Nephron progenitor cell (in vitro differentiated cells): Measurements from ENCODE around the gene POU2AF1.

Experiments
- DNase-seq: peaks from one replicate; pipeline ENCODE4 v3.0.0; 2021
- H3K27ac Mint-ChIP-seq: 2 replicates; pipeline ENCODE4 v1.8.0; 2021; ENCODE audit warnings: mild to moderate bottlenecking, moderate library complexity, mixed read lengths
- H3K27me3 Mint-ChIP-seq: 2 replicates; pipeline ENCODE4 v1.8.0; 2021; ENCODE audit warnings: mild to moderate bottlenecking, low read depth, mixed read lengths; ENCODE audit not compliant: poor library complexity
- H3K36me3 Mint-ChIP-seq: 2 replicates; pipeline ENCODE4 v1.8.0; 2021; ENCODE audit warnings: low read depth, mixed read lengths
- H3K4me1 Mint-ChIP-seq: 2 replicates; pipeline ENCODE4 v1.8.0; 2021; ENCODE audit warnings: mixed read lengths
- H3K4me3 Mint-ChIP-seq: 2 replicates; pipeline ENCODE4 v1.8.0; 2021; ENCODE audit warnings: mild to moderate bottlenecking, moderate library complexity, mixed read lengths
- H3K9me3 Mint-ChIP-seq: 2 replicates; pipeline ENCODE4 v1.8.0; 2021; ENCODE audit warnings: mild to moderate bottlenecking, moderate library complexity, mixed read lengths
- CTCF ChIP-seq: fragments of 200-600 bp; sonication (generic); IDR thresholded peaks from 2 replicates; pipeline ENCODE4 v1.5.0; 2021; ENCODE audit warnings: antibody characterized with exemption

The POU2AF1 gene

DNA sequence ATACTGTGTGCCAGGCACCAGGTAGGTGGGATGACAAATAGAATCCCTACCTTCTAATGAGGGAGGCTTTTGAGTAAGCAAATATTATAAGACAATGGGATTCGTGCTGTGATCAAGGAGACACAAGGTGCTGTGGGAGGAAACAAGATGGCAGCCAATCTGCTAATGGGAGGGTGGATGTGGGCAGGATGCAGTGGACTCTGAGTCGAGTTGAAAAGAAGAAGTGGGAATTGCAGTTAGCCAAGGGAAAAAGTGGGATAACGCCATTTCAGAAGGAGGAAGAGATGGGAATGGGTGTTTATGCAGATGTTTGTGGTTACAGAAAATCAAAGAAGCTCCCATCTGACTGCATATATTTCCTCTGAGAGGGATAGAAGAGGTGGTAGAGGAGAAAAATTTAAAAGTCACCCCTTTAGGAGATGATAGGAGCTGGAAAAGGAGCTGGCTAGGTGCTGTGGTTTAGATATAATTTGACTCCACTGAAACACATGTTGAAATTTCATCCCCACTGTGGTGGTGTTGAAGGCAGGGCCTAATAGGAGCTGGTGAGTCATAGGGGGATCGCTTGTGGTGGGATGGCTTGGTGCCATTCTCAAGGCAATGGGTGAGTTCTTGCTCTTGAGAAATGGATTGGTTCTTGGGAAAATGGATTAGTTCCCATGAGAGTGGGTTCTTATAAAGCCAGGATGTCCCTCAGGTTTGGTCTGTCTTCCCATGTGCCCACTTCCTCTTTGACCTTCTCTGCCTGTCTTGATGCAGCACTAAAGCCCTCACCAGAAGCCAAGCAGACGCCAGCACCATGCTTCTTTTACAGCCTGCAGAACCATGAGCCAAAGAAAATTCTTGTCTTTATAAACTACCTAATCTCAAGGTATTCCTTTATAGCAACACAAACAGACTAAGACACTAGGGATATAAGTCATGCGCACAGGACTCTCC is 30.0 kb upstream of the POU2AF1 start:
- Mint-ChIP-seq H3K27ac (no peak overlapping the region), H3K36me3 (no peaks in the 10 kb centered on the region), H3K4me1 (peaks cover 8% of the 10 kb centered on the region), H3K27me3 (peaks cover 6% of the 10 kb centered on the region), H3K4me3 (no peak overlapping the region), H3K9me3 (peaks cover 4% of the 10 kb centered on the region)
- TF ChIP-seq CTCF, result no peak
- DNase-seq, result no peak

GRCh38 chr11:111407652-111408051 is 28.6 kb upstream of the POU2AF1 start:
- no peak overlapping the region for H3K27ac Mint-ChIP-seq
- peaks cover 15% of the 10 kb centered on the region for H3K4me1 Mint-ChIP-seq
- H3K4me3 Mint-ChIP-seq, result no peak overlapping the region
- TF ChIP-seq CTCF, result no peak
- H3K9me3 Mint-ChIP-seq, result peaks cover 10% of the 10 kb centered on the region
- H3K27me3 Mint-ChIP-seq, result peaks cover 8% of the 10 kb centered on the region
- DNase-seq, result no peak
- H3K36me3 Mint-ChIP-seq, result no peaks in the 10 kb centered on the region

GRCh38 chr11:111406589-111406988 is 27.5 kb upstream of the POU2AF1 start:
- peaks cover 15% of the 10 kb centered on the region for H3K4me1 Mint-ChIP-seq
- no peak overlapping the region for H3K27ac Mint-ChIP-seq
- DNase-seq, result no peak
- peaks cover 10% of the 10 kb centered on the region for H3K9me3 Mint-ChIP-seq
- H3K27me3 Mint-ChIP-seq, result peaks cover 8% of the 10 kb centered on the region
- no peak for TF ChIP-seq CTCF
- H3K36me3 Mint-ChIP-seq, result no peaks in the 10 kb centered on the region
- no peak overlapping the region for H3K4me3 Mint-ChIP-seq

DNA sequence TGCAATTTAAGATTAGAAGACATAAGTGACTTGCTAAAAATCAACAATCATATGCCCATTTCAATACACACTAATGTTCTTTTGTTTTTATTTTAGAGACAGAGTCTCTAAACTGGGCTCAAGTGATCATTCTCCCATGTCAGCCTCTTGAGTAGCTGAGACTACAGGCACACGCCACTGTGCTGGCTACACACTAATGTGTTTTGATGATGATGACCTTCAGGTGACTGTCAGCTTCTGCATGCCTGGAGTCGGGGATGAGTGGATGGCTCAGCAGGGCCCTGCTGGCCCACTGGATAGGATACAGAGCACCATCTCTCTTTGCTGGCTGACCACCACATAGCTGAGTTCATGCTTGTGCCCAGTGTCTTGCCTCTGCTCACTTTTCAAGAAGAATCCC is 27.0 kb upstream of the POU2AF1 start:
- H3K36me3 Mint-ChIP-seq, result no peaks in the 10 kb centered on the region
- H3K4me3 Mint-ChIP-seq, result no peak overlapping the region
- no peak for TF ChIP-seq CTCF
- DNase-seq, result no peak
- no peak overlapping the region for H3K27ac Mint-ChIP-seq
- peaks cover 10% of the 10 kb centered on the region for H3K9me3 Mint-ChIP-seq
- peaks cover 10% of the 10 kb centered on the region for H3K4me1 Mint-ChIP-seq
- peaks cover 8% of the 10 kb centered on the region for H3K27me3 Mint-ChIP-seq

DNA sequence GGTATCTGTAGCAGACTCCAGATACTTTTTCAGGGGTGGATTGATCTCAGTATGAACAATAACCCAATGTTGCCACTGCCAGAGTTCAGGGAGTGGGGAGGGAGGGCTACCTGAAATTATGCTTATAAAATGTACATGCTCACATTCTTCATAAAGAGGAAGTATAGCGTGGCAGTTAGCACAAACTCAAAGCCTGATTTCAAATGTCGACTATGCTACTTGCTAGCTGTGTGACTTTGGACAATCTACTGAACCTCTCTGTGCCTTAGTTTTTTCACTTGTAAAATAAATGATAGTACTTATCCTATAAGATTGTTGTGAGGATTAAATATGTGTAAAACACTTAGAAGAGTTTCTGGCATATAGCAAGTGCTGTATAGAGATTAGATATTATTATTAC is 26.5 kb upstream of the POU2AF1 start:
- H3K4me1 Mint-ChIP-seq, result peaks cover 7% of the 10 kb centered on the region

More for the DNA sequence above, 26.5 kb upstream of the POU2AF1 start:
- H3K27me3 Mint-ChIP-seq, result peaks cover 4% of the 10 kb centered on the region
- no peaks in the 10 kb centered on the region for H3K36me3 Mint-ChIP-seq
- DNase-seq, result no peak
- H3K4me3 Mint-ChIP-seq, result no peak overlapping the region
- peaks cover 10% of the 10 kb centered on the region for H3K9me3 Mint-ChIP-seq
- H3K27ac Mint-ChIP-seq, result no peak overlapping the region
- TF ChIP-seq CTCF, result no peak
